Transverse colon (tissue), 4 donors: ENCODE measurements around the gene CAMTA1.

Experiments
- CTCF ChIP-seq, 5 experiments: fragments of 200-600 bp in 3 of 5; fragments of 450-650 bp in 2 of 5; sonication (generic) in 3 of 5; IDR thresholded peaks; 1 replicate in 2 of 5; 2 replicates in 3 of 5; pipeline ENCODE4 v1.5.1; 2016 to 2017; ENCODE audit warnings: antibody characterized with exemption in 5 of 5, inconsistent platforms in 3 of 5, mild to moderate bottlenecking in 2 of 5, moderate library complexity in 1 of 5
- POLR2A ChIP-seq: fragments of 450-650 bp; IDR thresholded peaks from one replicate; pipeline ENCODE4 v1.6.1; 2016; ENCODE audit warnings: antibody characterized with exemption, mild to moderate bottlenecking, moderate library complexity
- POLR2AphosphoS5 ChIP-seq, 3 donors: sonication (generic); formaldehyde crosslinking; IDR thresholded peaks; one replicate each; pipeline ENCODE4 v1.6.1; 2016; ENCODE audit warnings: antibody characterized with exemption in 3 of 3

DNA sequence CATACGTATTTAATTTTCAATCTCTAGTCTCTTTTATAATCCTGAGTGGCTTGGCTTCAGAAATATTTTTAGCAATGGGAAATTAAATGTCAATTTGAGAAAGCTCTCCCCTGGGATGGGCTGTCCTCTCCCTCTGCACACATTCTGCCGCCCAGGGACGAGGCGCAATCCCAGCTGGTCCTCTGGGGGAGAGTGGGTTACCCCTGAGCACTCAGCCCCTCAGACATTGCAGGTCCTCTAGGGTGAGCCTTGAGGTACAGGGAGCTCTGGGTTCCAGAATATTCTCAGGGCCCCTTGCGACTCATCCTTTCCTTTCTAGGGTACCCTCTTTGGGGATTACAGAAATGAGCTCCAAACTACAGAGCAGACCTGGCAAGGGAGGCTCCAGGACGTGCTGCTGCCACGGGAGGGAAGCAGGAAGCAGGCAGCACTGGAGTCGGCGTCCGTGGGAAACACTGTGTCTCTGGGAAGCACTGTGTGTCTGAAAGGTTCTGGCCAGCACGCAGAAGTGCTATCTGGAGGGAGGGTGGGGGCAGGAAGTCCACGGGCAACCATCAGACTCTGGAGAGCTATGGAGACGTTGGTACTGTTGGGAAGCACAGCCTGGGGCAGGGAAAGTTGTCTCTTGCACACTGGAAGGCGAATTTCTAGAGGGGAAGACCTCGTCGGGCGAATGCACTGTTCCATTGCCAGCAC is 642.5 kb downstream of the CAMTA1 start:
- TF ChIP-seq CTCF (IDR thresholded peaks at IDR 0.05): no peak
- TF ChIP-seq POLR2A: no peak
- no peak for TF ChIP-seq POLR2AphosphoS5 (IDR thresholded peaks at IDR 0.05)
